KMS-11 (cell line): Measurements from ENCODE around the gene DNAJB8.

ENCODE experiments used
- H2AFZ ChIP-seq: fragments of 200-600 bp; sonication (generic); 2 replicates; pipeline ENCODE4 v1.6.1; 2016; ENCODE audit warnings: antibody characterized with exemption, mixed run types, low read depth
- H3K27ac ChIP-seq: fragments of 200-600 bp; sonication (generic); 2 replicates; pipeline ENCODE4 v1.6.1; 2016; ENCODE audit warnings: mild to moderate bottlenecking, mixed run types
- H3K27me3 ChIP-seq: fragments of 200-600 bp; sonication (generic); 2 replicates; pipeline ENCODE4 v1.6.1; 2017; ENCODE audit warnings: mild to moderate bottlenecking, low read depth, mixed run types, moderate library complexity; ENCODE audit not compliant: insufficient read depth
- H3K36me3 ChIP-seq: fragments of 200-600 bp; sonication (generic); 2 replicates; pipeline ENCODE4 v1.6.1; 2017; ENCODE audit warnings: mild to moderate bottlenecking, mixed run types; ENCODE audit not compliant: insufficient read depth
- H3K4me1 ChIP-seq: fragments of 200-600 bp; sonication (generic); 2 replicates; pipeline ENCODE4 v1.6.1; 2016; ENCODE audit warnings: mild to moderate bottlenecking, low read depth, mixed run types; ENCODE audit not compliant: poor library complexity, severe bottlenecking
- H3K4me2 ChIP-seq: fragments of 200-600 bp; sonication (generic); 2 replicates; pipeline ENCODE4 v1.7.0; 2016; ENCODE audit warnings: mild to moderate bottlenecking, mixed run types
- H3K4me3 ChIP-seq: fragments of 200-600 bp; sonication (generic); IDR thresholded peaks from 2 replicates; pipeline ENCODE4 v1.6.1; 2017; ENCODE audit warnings: low read depth, low read length, mixed read lengths; ENCODE audit not compliant: insufficient read depth
- H3K79me2 ChIP-seq: fragments of 200-600 bp; sonication (generic); 2 replicates; pipeline ENCODE4 v1.6.1; 2016; ENCODE audit warnings: low read depth, mixed run types; ENCODE audit not compliant: insufficient read depth
- H3K9ac ChIP-seq: fragments of 200-600 bp; sonication (generic); 2 replicates; pipeline ENCODE4 v1.6.1; 2016; ENCODE audit warnings: mild to moderate bottlenecking, mixed run types
- H4K20me1 ChIP-seq: fragments of 200-600 bp; sonication (generic); 2 replicates; pipeline ENCODE4 v1.6.1; 2016; ENCODE audit warnings: mild to moderate bottlenecking, mixed run types; ENCODE audit not compliant: insufficient read depth
- TF ChIP-seq, protein P1 (sequence below): fragments of 200-600 bp; sonication (generic); conservative IDR thresholded peaks from 2 replicates; pipeline ENCODE4 v1.6.1; 2017; ENCODE audit warnings: low read depth, mild to moderate bottlenecking, antibody characterized with exemption, low read length, moderate library complexity, mixed read lengths

The DNAJB8 gene

DNA sequence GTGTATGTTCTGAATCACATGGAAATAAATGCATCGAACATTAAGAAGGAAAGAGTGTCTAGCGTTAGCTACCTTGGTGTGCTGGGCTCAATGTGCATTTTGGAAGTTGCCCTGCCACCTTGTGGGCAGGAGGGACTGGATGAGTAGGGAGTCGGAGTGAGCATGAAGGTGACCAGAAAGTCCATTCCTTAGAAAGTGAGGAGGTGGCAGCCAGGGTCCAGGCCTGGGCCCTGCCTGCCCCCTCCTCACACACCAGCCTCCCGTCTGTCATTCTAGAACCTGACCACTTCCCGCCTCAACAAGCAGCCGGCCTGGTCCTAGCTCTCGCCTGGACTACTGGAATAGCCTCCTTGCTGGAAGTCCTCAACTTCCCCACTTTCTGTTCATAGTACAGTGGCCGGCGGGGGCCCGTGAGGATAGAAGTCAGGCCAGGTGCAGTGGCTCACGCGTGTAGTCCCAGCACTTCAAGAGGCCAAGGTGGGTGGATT lies 36.5 kb upstream of the DNAJB8 start:
- H3K27me3 ChIP-seq, result no peaks in the 10 kb centered on the region; the same call in 1 of the 2 replicates
- no peaks in the 10 kb centered on the region for H3K4me1 ChIP-seq
- H4K20me1 ChIP-seq, result no peaks in the 10 kb centered on the region
- no peaks in the 10 kb centered on the region for H3K36me3 ChIP-seq
- no peak overlapping the region for H3K27ac ChIP-seq
- TF ChIP-seq, protein P1, sequence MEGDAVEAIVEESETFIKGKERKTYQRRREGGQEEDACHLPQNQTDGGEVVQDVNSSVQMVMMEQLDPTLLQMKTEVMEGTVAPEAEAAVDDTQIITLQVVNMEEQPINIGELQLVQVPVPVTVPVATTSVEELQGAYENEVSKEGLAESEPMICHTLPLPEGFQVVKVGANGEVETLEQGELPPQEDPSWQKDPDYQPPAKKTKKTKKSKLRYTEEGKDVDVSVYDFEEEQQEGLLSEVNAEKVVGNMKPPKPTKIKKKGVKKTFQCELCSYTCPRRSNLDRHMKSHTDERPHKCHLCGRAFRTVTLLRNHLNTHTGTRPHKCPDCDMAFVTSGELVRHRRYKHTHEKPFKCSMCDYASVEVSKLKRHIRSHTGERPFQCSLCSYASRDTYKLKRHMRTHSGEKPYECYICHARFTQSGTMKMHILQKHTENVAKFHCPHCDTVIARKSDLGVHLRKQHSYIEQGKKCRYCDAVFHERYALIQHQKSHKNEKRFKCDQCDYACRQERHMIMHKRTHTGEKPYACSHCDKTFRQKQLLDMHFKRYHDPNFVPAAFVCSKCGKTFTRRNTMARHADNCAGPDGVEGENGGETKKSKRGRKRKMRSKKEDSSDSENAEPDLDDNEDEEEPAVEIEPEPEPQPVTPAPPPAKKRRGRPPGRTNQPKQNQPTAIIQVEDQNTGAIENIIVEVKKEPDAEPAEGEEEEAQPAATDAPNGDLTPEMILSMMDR, result no peak
- no peak overlapping the region for H3K4me3 ChIP-seq
- no peaks in the 10 kb centered on the region for H3K79me2 ChIP-seq
- no peak overlapping the region for H2AFZ ChIP-seq
- H3K9ac ChIP-seq, result no peak overlapping the region
- H3K4me2 ChIP-seq, result no peak overlapping the region

- Histone ChIP-seq H3K27ac (no peak overlapping the region), H4K20me1 (no peaks in the 10 kb centered on the region), H3K4me2 (no peak overlapping the region), H3K9ac (no peak overlapping the region), H3K36me3 (no peaks in the 10 kb centered on the region), H3K27me3 (no peaks in the 10 kb centered on the region; the same call in 1 of the 2 replicates), H3K4me1 (no peaks in the 10 kb centered on the region), H3K4me3 (no peak overlapping the region), H2AFZ (no peak overlapping the region), H3K79me2 (no peaks in the 10 kb centered on the region)
- TF ChIP-seq, protein P1, result no peak
Measured at GRCh38 chr3:128502712-128503111, 36.0 kb upstream of the DNAJB8 start.

DNA sequence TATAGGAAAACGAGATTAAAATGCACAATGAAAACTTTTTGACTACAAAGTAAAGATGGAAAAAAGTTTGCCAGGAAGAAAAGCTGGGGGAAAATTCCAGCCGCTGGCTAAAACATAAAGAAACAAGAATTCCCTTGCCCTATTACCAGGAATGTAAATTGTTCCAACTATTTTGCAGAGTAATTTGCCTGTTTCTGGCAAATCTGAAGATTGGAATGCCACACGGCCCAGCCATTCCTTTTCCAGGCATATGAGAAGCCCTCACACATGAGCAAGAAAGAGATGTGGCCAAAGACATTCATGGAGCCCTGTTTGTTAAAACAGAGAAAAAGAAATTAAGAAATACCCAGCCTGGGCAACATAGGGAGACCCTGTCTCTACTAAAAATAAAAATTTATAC lies 34.7 kb upstream of the DNAJB8 start:
- H3K27me3 ChIP-seq, result no peaks in the 10 kb centered on the region; the same call in 1 of the 2 replicates
- H3K79me2 ChIP-seq, result no peaks in the 10 kb centered on the region
- no peak overlapping the region for H3K27ac ChIP-seq
- no peak overlapping the region for H2AFZ ChIP-seq
- H3K36me3 ChIP-seq, result no peaks in the 10 kb centered on the region
- no peak overlapping the region for H3K4me3 ChIP-seq
- H3K4me1 ChIP-seq, result no peaks in the 10 kb centered on the region
- H4K20me1 ChIP-seq, result no peaks in the 10 kb centered on the region
- TF ChIP-seq, protein P1, result no peak
- H3K4me2 ChIP-seq, result no peak overlapping the region
- H3K9ac ChIP-seq, result no peak overlapping the region

DNA sequence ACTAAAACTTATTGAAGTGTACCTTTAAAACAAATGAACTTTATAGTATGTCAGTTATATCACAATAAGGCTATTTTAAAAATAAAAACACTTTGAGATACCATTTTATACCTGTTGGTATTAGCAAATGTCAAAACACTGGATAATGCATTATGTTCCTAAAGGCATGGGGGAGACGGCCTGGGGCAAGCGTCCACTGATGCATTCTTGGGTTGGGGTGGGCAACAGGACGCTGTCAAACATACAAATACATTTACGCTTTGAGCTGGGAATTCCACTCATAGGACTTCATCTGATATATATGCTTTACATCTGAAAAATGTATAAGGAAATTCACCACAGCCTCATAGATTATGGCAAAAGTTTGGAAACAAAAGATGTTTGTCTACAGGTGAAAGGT lies 33.9 kb upstream of the DNAJB8 start:
- no peak overlapping the region for H3K4me3 ChIP-seq
- H3K36me3 ChIP-seq, result no peaks in the 10 kb centered on the region
- no peak overlapping the region for H3K27ac ChIP-seq
- no peaks in the 10 kb centered on the region for H3K79me2 ChIP-seq
- no peak overlapping the region for H3K9ac ChIP-seq
- H2AFZ ChIP-seq, result no peak overlapping the region
- no peaks in the 10 kb centered on the region for H4K20me1 ChIP-seq
- peaks cover 2% of the 10 kb centered on the region; the same call in 1 of the 2 replicates for H3K27me3 ChIP-seq
- no peaks in the 10 kb centered on the region for H3K4me1 ChIP-seq
- no peak overlapping the region for H3K4me2 ChIP-seq
- TF ChIP-seq, protein P1, result no peak
